ENCODE measurements around the gene ABCB11.

ABCB11 gene

GRCh38 chr2:169007941-169008340, 23.2 kb downstream of the ABCB11 start:
- DNase-seq (ENCODE audit: low read depth in 2 of 2): no peak

GRCh38 chr2:169007356-169007755, 23.8 kb downstream of the ABCB11 start:
- no peak for DNase-seq (ENCODE audit: low read depth in 2 of 2)

DNA sequence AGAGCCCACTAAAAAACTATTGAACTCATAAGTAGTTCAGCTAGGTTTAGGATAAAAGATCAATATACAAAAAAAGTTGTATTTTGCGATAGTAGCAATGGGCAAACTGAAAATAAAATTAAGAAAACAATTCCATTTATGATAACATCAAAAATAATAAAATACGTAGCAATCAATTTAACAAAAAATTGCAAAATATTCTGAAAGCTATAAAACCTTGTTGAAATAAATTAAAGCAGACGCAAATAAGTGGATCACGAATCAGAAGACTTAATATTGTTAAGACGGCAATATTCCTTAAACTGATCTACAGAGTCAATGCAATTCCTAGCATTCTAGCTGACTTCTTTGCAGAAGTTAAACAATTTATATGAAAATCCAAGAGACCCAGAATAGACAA, 24.5 kb downstream of the ABCB11 start:
- DNase-seq (ENCODE audit: low read depth in 2 of 2): no peak

DNA sequence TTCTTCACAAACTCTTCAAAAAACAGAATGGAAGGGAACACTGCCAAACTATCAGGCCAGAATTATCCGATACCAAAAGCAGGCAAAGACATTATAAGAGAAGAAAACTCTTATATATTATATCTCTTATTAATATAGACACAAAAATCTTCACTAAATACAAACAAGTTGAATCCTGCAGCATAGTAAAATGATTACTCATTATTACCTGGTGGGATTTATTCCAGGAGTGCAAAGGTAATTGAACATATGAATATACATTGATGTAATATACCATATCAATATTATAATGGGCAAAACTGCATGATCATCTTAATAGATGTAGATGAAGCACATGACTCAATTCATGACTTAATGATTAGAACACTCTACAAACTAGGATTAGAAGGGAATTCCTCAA, 25.1 kb downstream of the ABCB11 start:
- no peak for DNase-seq (ENCODE audit: low read depth in 2 of 2)

- no peak for DNase-seq (ENCODE audit: low read depth in 2 of 2)
Measured at GRCh38 chr2:169005080-169005598, 26.0 kb downstream of the ABCB11 start.

GRCh38 chr2:169002161-169002738, 28.9 kb downstream of the ABCB11 start:
- DNase-seq (ENCODE audit: low read depth in 2 of 2): no peak

- DNase-seq (ENCODE audit: low read depth in 2 of 2): no peak
Measured at GRCh38 chr2:169001116-169001815, 29.9 kb downstream of the ABCB11 start.

DNA sequence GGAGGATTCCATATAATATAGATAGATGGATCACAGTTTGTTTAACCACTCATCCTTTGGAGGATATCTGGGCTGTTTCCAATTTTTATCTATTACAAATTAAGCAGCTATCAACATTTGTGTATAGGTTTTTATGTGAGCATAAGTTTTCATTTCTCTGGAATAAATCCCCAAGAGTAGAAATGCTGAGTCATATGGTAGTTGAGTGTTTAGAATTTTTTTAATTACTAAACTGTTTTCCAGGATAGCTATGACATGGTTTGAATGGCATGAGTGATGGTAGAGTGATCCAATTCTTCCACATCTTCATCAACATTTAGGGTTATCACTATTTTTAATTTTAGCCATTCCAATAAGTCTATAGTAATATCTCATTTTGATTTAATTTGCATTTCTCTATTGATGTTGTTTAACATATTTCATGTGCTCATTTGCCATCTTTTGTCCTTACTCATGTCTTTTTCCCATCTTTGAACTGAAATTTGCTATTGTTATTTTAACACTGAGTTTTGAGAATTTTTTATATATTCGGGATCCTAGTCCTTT, 31.4 kb downstream of the ABCB11 start:
- DNase-seq (ENCODE audit: low read depth in 2 of 2): no peak

GRCh38 chr2:168998609-168999211, 32.4 kb downstream of the ABCB11 start:
- DNase-seq (ENCODE audit: low read depth in 2 of 2): no peak

GRCh38 chr2:168997794-168998193, 33.3 kb downstream of the ABCB11 start:
- DNase-seq (ENCODE audit: low read depth in 2 of 2): no peak

- DNase-seq (ENCODE audit: low read depth in 2 of 2): no peak
Measured at GRCh38 chr2:168997118-168997521, 34.0 kb downstream of the ABCB11 start.

GRCh38 chr2:168995744-168996143, 35.4 kb downstream of the ABCB11 start:
- DNase-seq (ENCODE audit: low read depth in 2 of 2): no peak

DNA sequence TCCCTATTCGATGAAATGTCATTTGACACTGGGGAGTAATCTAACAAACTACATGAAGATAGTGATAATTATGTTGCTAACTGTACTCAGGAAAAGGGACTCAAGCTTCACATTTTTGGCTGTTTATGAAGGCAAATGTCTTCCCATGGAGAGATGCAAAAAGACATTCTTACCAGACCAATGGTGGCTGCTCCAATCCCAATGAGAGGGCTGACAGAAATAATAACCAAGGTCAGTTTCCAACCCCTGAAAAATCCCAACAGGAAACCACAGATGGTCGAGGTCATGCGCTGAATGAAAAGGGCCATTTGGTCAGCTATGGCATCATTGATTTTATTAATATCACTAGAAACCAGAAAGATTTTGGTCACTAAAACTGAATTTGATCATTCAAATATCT, 37.6 kb downstream of the ABCB11 start:
- no peak for DNase-seq (ENCODE audit: low read depth in 2 of 2)

GRCh38 chr2:168992591-168993349, 38.4 kb downstream of the ABCB11 start:
- no peak for DNase-seq (ENCODE audit: low read depth in 2 of 2)

- no peak for DNase-seq (ENCODE audit: low read depth in 2 of 2)
Measured at GRCh38 chr2:168992026-168992425, 39.1 kb downstream of the ABCB11 start.

GRCh38 chr2:168988755-168989154, 42.4 kb downstream of the ABCB11 start:
- DNase-seq (ENCODE audit: low read depth in 2 of 2): no peak

- DNase-seq (ENCODE audit: low read depth in 2 of 2): no peak
Measured at GRCh38 chr2:168986398-168986943, 44.7 kb downstream of the ABCB11 start.

- no peak for DNase-seq (ENCODE audit: low read depth in 2 of 2)
Measured at GRCh38 chr2:168981651-168982050, 49.5 kb downstream of the ABCB11 start.

DNA sequence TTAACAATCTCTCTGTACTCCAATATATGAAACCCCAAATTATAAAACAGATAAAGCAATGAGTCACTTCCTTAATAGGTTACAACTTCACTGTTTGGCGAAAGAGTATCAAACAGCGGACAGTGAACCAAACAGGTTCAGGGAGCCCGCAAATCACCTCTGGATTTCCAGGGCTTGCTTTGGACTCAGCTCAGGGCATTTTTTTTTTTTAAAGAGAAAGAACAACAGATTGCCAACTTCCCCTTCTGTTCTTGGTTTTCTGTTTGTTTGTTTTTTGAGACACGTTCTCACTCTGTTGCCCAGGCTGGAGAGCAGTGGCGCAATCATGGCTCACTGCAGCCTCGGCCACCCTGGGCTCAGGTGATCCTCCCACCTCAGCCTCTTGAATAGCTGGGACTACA, 52.7 kb downstream of the ABCB11 start:
- DNase-seq (ENCODE audit: low read depth in 2 of 2): no peak

DNA sequence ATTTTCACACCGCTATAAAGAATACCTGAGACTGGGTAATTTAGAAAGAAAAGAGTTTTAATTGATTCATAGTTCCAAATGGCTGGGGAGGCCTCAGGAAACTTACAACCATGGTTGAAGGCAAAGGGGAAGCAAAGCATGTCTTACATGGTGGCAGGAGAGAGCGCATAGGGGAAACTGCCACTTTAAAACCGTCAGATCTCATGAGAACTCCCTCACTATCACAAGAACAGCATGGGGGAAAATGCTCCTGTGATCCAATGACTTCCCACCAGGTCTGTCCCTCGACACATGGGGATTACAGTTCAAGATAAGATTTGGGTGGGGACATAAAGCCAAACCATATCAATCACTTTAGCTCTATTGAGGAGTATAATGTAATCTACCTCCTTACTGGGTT, 53.5 kb downstream of the ABCB11 start:
- no peak for DNase-seq (ENCODE audit: low read depth in 2 of 2)

- DNase-seq (ENCODE audit: low read depth in 2 of 2): no peak
Measured at GRCh38 chr2:168976034-168976654, 55.0 kb downstream of the ABCB11 start.
